ENCODE data around the gene CELSR1.
"Not testable (repeated sequence)": the region's sequence is repeated elsewhere in the genome, so short reads cannot be mapped to it uniquely, and the experiment has no call there.

Gene CELSR1

GRCh38 chr22:46513908-46514550 is 23.4 kb downstream of the CELSR1 start:
- no peak for DNase-seq

DNA sequence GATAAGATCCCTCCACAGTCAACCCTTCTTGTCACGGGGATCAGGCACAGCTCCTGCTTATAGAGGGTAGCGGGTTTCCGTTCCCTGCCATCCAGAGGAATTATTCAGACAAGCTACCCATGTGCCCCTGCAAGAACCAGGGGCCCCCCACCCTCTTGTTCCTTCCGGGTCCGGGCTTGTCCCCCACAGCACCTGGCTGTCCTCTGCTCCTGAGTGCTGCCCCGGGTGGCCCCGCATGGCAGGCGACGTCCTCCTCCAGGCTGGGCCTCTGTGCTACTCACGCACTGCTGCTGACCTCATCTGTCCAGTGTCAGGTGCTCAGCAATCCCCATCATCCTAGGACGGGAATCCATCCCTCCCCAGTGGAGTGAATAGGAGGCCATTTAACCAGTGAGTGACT is 24.7 kb downstream of the CELSR1 start:
- no peak for DNase-seq

DNA sequence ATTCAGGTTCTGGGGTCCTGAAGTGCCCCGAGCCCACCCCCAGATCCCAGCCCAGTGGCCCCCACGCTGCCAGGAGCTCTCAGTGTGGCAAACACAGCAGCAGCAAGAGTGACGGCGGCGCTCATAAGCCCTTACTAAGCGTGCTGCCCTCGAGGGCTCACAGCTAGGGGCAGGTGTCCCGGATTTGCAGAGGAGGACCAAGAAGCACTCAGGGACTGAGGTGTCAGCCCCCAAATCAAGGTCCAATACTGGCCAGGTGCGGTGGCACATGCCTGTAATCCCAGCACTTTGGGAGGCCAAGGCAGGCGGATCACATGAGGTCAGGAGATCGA is 25.4 kb downstream of the CELSR1 start:
- DNase-seq = no peak

DNA sequence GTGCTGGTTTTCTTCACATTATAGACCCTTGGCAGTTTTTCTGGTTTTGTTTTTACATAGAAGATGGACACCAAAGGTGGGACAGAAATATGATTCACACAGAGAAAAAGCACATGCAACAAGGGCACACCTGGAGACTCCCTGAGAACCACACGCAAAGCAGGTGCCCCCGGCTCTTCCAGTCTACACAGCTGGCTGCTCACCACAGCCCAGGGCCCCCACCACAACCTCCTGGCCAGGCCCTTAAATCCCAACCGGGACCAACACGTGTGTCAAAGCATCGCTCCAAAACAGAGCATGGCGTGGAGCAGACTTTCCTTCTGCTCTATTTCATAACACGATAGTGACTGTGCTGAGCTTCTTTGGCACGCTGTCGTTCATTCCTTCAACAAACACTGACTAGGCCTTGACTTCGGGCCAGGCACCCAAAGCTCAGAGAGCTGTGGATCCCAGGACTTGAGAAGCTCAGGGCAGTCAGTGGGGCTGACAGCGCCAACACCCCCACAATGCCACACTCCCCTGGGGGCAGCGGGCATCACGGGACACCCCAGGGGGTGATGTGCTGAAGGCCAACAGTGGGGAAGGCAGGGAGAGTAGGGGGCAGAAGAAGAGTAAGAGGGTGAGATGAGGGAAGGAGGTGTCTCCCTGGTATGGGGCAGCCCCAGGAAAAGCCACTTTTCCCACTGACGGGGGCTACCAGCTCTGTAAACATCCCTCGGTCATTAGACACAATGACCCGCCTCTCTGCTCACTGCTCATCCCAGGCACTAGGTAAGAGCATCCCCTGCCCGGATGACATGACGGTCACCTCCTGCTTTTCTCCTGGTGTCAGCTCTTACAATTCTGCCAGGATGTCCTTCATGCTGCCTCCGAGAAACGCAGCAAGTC is 26.0 kb downstream of the CELSR1 start:
- no peak for DNase-seq

- no peak for DNase-seq
Observed at GRCh38 chr22:46509416-46510089, 27.9 kb downstream of the CELSR1 start.

DNA sequence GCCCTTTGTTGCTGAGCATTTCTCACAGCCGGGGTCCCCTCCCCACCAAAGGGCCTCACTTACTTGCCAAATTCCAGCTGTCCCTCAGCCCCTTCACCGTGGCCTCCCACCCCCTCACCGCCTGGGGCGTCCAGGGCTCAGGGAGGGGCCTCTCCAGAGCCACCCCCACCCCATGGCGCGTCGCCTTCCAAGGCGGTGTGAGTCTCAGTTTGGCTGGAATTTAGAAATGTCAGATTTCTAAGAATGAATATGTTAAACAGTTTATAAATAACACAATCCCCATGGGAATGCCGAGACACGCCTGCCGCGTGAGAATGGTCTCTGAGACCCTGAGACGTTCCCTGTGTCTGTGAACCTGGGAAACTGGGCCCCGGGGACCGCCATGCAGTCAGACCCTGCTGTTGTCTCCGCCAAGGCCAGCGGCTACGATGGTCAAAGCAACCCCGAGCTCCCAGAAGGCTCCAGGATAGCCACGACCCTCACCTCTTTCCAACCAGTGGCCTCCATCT is 28.9 kb downstream of the CELSR1 start:
- no peak for DNase-seq

DNA sequence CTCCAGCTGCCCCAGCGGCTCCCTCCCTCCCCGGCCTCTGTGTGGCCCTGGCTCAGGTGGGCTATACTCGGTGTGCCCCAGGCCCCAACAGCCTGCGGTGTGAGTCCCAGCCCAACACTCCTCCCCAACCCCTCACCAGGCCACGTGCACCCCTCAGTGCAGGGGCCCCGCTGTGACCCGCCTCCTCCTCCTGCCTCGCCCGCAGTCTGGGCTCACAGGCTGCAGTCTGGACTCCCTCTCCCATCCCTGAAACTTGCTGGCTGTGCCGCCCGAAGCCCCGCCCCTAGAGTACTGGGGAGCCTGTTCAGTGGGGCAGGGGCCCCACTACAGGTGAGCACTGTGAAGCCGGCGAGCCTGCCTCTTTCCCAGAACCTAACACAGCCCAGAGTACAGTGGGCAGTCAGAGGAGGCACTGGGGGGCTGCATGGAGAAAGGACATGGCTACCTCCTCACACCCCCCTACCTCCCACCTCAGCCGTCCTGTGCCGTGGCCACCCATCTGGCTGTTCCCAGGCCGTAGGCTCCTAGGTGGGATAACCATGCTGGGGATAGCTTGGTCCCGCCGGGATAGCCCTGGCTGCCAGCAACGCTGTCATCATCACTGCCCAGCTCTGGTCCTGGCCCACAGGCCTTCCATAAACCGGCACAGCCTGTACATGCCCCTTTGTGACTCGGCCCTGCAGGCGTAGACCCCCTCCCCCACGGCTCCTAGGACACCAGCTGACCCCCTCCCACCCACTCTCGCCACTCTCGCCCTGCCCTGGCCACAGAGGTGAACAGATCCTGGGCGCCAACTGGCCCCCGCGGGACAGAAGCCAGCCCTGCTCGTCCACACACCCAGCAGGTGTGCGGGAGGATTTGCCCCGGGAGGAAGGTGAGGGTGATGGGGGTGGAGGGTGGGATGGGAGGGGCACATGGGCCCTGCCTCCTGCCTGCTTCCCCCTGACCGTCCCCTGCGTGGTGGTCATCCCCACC is 29.7 kb downstream of the CELSR1 start:
- no peak for DNase-seq

- DNase-seq = no peak
Observed at GRCh38 chr22:46504584-46504983, 32.8 kb downstream of the CELSR1 start.

- DNase-seq = no peak
Observed at GRCh38 chr22:46502440-46503175, 34.8 kb downstream of the CELSR1 start.

DNA sequence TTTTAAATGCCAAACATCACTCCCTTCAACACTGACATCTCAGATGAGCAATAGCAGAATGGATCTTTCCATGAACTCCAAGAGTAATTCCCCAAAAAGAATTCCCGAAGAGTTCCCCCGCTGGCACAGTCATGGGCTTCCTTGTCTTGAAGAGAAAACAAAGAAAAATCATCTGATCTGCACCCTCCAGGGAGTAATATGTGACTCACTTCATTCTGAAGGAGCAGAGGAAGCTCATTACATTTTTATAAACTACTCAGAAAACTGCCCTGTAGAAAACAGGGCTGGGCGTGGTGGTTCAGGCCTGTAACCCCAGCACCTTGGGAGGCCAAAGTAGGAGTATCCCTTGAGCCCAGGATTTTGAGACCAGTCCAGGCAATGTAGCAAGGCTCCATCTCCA is 35.7 kb downstream of the CELSR1 start:
- DNase-seq = no peak

DNA sequence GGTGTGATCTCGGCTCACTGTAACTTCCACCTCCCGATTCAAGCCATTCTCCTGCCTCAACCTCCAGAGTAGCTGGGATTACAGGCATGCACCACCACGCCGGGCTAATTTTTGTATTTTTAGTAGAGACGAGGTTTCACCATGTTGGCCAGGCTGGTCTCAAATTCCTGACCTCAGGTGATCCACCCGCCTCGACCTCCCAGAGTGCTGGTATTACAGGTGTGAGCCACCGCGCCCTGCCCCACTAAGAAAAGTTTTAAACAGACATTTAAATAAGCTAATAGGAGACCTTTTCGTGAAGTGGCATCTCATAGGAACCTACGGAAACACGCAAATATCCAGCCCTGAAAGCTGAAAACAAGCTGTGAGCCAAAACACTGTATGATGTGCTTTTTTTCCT is 36.2 kb downstream of the CELSR1 start:
- DNase-seq = not testable (repeated sequence)

DNA sequence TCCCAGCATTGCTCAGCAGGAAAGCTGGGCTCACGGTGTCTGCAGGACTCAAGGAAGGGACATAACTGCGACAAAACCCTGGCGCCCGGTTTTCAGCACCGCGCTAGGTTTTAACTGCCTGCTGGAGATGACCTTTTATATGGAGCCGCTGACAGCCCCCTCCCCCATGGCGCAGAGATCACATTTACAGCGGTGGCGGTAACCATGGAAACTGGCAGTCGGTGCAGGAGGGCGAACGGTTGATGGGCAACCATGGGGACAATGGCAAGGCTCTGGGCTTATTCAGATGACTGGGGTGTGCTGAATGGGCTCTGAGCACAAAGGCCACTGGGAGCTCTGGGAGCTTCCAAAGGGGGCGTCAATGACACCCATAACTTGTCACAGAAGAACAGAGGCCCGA is 37.2 kb downstream of the CELSR1 start:
- peak; percentile 47 for DNase-seq

DNA sequence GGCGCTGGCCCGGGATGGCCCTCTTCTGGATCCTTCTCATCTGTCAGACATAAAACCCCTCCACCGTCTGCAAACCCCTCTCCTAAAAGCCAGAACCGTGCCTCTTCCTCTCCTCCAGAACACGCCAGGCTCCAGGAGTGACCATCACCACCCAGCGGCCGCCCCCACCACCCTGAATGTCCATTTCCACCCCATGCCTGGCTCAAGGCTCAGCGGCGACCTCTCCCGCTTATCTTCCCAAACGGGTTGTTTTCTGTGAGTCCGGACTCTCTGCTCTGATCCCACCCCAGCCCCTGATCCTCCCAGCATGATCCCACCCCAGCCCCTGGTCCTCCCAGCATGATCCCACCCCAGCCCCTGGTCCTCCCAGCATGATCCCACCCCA is 37.6 kb downstream of the CELSR1 start:
- DNase-seq = no peak

DNA sequence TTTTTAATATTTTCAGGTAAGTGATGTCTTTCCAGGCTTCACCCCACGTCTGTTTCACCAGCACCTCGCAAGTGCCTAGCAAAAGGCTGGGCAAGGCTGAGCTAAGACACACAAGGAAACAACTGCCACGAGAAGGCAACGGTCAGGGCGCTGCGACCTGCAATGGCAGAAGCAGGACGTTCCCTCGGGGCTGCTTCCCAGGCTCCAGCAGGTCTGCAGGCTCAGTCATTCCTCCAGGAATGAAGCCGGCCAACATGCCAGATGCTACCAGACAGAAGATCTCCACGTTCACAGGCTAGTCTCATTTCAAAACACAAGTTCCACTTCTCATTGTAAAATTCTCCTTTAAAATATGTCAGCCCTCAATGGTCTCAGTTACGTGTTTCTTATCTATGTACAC is 45.5 kb downstream of the CELSR1 start:
- no peak for DNase-seq

DNA sequence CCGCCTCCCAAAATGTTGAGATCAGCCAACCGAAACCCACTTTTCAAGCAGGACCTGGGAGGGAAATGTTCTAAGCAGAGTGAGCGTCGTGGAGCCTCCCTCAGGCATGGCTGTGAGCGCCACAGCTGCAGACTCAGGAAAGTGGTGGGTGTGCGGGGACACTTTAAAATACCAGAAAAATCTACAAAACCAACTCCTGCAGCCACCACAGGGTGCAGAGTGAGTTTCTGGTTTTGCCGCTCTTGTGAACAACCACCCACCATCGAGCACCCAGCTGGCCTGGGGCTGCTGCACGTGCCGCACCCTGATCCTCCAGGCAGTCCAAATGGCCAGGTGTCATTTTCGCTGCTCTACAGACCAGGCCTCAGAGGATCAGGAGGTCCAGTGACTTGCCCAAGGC is 46.9 kb downstream of the CELSR1 start:
- DNase-seq = no peak

DNA sequence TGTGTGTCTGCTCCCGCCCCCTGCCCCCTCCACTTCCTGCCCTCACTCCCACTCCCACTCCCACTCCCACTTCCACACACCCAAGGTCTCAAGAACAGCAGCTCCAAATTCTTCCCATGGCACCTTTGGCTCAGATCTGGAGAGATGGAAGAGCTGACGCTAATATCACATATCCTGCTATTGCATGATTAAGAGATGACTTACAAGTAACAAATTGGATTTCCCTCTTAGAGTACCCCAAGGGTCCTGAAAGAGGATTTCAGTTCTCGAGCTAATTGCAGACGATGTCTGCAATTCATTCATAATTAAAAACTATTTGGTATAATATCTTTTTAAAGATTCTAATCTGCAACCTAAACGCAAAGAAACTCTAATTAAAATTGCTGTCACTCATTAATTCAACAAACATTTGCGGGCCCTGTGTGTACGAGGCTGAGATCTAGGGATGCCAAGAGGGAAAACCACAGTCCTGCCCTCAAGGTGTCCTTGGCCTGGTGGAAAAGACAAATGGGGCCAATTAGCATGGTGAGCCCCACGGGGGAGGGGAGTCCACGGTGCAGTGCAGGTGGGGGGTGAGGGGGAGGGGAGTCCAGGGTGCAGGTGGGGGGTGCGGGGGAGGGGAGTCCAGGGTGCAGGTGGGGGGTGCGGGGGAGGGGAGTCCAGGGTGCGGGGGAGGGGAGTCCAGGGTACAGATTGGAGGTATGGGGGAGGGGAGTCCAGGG is 50.3 kb downstream of the CELSR1 start:
- DNase-seq = no peak

- DNase-seq = no peak
Observed at GRCh38 chr22:46484861-46485595, 52.4 kb downstream of the CELSR1 start.

DNA sequence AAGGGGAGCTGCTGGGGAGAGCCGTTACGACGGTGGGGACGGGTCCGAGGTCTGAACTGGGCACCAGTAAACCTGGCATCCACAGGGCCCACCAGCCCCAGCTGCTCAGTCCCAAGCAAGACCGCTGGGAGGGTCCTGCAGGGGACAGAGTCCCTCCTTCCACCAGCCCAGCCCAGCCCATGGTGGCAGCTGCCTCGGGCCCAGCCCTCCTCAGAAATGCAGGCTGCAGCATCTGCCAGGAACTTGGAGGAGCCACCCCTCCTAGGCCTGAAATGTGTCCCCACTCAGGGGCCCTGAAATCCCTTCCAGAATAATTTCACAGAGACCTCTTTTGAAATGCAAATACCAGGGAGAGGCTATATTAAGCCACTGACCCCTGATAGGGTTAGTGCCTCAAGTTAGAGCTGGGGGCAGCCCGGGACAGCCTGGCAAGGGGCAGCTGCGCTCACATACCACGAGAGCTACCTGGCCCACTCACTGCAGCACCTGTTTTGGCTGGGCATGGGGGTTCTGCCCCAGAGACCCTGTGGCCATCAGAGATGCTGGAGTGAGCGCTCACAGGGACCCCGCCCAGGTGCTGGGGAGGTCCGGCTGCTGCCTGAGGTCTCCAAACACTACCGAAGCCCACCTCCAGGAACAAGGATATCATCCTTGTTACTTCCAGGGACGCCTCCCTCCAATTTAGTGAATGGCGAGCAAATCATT is 53.1 kb downstream of the CELSR1 start:
- DNase-seq = no peak

DNA sequence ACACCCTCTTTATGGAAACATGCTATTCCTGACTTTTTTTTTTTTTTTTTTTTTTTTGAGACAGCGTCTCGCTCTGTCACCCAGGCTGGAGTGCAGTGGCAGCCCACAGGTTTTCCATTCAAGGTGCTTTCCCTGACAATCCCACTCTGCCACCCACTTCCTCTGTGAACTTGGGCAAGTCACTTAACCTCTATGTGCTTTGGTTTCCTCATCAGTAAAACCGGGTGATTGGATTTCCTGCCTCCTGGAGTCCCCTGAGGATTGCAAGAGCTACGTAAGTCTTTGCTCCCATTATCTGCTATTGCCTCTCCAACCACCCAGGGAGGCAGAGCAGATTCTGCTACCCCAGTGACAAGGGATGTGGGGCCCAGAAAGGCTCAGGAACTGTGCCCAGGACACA is 54.1 kb downstream of the CELSR1 start:
- no peak for DNase-seq

Measured in right kidney (tissue), 1 donor.